Head of caudate nucleus (tissue), 42 donors: ENCODE data around the gene COL4A1.

Source experiments
- DNase-seq, 42 donors: peaks; one replicate each; pipeline versions ENCODE4 v3.0.0 to v3.0.0-alpha.2; 2020 to 2021; ENCODE audit warnings: mixed read lengths in 7 of 42
- intact Hi-C: fragments of 100-400 bp; cut with DNase I; formaldehyde crosslinking; loops from one replicate; pipeline ENCODE4 v1.15.0; 2022

The COL4A1 gene

DNA sequence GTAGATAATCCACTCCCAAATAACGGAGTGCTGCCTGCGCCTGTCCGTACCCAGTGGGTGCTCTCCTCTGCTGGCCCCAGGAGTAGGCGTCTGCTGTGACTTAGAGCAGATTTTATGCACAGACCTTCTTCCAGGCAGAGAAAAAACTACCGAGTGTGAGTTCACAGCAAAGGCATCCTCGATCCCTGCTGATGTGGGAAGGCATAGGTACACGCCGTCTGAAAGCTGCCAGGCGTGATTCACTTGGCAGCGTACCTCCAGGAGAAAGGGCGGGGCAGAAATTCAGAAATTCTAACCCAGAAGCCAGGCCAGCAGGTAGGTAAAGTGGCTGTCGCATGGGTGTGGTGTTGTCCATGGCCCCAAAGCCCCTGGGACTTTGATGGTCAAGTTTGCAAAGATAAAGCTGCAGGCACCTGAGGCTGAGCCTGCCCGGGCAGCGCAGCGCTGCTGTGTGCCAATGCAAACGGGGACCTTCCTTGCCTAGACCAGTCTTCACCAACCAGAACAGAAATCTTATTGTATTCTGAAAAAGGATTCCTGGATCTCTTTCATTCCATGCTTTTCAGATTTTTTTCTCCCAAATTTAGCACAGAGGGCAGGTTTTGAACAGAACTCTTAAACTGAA, 36.4 kb upstream of the COL4A1 start:
- intact Hi-C loops, result no loop called here
- peak in 2 of 42 donors; percentile 12 to 24 for DNase-seq

DNA sequence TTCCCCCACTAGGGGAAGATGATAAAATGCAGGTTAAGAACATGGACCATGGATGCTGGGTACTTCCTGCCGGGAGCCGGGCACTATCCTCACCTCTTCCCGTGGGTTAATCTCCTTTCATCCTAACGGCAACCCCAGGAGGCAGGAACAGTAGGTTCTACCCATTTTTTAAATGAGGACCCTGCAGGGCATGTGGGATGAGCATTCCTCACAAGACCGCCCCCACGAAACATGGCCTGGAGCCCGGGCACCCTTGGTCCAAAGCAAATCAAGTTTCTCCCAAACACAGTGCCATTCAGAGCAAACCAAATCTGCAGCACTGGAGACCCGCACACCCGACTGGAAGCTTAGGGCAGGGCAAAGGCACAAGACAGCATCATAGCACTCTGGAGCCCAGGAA, 35.5 kb upstream of the COL4A1 start:
- DNase-seq, result no peak
- intact Hi-C loops, result no loop called here

DNA sequence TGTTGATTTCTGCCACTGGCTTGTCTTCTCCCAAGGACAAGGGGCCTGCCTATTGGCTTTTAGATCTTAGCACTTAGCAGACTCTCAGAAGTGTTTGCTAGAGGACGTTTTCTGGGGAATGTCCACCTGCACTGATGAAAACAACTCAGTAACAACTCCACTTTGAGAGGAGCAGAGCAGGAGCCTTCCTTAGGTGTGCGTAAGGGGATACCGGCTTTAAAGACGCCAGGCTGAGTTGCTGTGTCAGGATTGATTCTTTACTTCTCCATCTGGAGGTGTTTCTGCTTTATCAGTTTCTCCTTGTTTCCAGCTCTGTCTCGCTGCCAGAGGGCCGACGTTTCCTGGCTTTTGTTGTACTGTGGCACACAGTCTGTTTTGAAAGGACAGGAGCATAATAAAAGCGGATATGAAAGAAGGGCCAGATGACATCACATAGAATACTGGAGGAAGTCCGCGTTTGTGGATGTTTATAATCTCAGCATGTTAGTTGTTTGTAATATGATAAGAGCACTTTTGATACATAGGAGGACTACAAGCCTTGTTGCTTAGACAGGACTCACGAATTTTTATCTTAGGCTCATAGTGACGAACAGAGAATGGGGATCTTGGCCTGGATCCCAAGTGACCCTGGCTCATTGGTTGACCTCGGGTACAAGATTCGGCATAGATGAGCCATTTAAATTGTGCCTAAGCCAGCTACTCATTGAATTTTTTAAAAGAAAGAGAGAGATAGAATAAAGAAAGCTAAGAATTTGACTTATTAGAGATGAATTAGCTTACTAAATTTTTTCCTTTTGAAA, 34.7 kb upstream of the COL4A1 start:
- peak in 1 of 42 donors; percentile 15 for DNase-seq
- intact Hi-C loops, result no loop called here

DNA sequence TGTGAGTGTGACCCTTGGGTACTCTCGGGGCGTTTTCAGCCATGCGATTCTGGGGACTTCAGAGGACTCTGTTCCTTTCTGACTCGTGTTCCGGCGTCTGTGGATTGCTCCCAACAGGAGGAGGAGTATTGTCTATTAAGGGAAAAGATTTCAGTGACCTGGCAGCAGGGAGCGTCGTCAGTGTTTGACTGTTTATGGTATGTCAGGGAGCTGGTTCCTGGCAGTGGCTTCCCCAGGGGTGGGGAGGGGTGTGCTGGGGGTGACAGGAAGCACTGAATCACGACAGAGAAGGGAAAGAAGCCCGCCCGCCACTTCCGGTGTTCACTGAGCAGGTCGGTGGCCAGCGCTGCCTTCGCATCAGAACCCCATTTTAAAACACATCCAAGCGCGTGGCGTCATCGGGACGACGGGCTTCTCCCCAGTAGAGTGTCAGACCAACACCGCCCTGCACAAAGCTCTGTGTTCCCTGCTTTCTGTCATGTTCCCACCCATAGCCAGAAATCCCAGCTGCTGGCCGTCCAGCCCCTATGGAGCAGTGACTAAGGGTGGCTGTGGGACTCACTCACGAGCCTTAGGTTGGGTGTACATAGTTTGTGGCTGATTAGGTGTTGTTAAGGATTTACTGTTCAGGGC, 34.0 kb upstream of the COL4A1 start:
- intact Hi-C loops, result no loop called here
- DNase-seq, result peak in 5 of 42 donors; percentile 20 to 51 (median 38)

DNA sequence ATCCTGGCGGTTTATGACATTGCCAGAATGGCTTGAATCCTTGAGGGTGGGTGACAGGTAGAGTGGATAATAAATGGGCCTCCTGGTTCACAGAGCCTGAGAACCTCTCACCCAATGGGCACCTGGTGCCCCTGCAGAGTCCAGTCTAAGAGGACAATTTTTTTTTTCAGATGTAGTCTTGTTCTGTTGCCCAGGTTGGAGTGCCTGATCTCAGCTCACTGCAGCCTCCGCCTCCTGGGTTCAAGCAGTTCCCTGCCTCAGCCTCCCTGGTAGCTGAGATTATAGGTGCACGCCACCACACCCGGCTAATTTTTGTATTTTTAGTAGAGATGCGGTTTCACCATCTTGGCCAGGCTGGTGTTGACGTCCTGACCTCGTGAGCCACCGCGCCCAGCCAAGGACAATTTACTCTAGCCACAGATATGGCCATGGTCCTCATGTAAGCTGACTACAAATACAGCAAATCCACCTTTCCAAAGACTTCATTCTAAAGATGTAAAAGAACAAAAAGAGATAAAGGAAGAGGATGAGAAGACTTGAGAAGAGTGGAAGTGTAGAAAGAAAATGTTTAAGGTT, 33.1 kb upstream of the COL4A1 start:
- no peak for DNase-seq
- intact Hi-C loops, result no loop called here

DNA sequence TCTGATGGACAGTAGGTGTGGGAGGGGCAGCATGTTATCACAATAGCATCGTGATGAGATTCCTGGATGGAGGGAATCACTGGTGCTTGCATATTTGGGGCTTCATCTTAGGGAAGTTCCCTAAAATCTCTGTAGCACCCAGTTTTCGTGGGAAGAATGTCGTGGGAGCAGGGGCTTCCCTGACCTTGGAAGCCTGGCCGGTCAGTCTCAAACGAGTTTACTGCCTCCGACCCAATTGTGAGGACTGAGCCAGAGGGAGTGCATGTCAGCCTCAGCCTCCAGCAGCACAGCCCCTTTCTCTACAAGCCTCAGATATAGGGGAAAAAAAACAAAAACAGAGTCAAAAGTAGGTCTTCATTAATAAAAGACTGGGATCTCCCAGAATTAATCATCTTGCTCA, 32.3 kb upstream of the COL4A1 start:
- DNase-seq, result no peak
- intact Hi-C loops, result no loop called here

DNA sequence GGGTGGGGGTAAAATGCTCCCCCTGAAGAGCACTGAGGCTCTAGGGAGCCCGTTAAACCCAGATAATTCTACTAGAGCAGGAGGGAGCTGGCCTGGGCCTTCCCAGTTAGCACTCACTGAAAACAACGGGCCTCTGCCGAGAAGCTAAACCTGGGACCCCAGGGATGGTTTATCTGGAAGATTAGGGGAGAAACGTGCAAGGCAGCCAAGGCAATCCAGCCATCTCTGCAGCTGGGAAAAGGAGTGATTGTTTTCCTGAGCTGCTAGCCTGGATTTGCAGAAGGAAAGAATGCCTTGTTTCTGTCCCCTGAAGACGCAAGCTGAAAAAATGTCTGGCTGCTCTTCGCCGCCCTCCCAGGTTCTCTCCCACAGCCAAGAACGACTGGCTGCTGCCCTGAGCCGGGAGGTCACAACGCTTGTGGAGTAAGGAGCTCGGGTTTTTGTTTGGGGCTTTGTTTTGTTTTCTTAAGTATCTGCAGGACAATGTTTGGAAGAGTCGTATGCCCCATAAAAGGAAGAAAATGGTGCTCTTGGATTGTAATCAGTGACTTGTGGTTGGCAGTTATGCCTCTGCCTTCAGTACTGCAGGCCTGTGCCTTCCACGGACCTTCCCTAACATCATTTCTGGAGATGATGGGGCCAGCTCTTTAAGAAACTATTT, 31.6 kb upstream of the COL4A1 start:
- peak in 2 of 42 donors; percentile 28 to 32 for DNase-seq
- intact Hi-C loops, result no loop called here

DNA sequence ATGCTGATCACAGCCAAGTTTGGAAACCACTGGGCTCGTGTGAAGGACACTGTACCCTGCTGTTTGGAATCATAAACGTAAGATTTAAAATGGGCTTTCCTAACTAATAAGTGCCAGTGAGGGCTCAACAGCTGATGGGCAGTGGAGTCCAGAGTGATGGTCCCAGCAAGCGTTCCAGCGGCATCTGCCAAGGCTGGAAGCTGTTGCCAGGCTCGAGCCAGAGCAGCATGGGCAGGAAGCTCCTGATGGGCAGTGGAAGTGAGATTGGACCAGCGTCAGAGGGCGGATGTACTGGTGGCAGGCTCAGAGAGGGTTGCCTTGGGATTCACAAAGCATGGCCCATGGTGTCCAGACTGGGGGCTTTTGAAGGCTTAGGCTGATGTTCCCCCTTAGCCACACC, 30.3 kb upstream of the COL4A1 start:
- DNase-seq, result no peak

DNA sequence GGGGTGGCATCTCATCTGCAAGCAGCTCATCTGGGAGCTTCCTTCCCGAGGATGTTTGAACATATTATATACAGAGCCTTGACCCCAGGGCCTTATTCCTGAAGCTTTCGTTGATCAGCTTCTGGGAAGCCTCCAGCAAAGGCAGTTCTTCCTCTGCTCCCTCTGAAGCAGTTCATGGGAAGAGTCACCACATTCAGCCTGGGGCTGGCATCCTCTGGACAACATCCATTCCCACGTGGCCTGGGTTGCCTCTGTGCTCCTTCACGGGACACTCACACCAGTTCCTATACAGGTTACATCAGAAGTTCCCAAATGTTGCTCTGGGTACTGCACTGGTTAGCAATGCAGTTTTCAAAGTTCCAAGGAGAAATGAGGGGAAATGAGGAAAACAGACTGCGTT, 29.7 kb upstream of the COL4A1 start:
- intact Hi-C loops, result no loop called here
- no peak for DNase-seq

More for the DNA sequence above, 30.3 kb upstream of the COL4A1 start:
- intact Hi-C loops, result no loop called here

DNA sequence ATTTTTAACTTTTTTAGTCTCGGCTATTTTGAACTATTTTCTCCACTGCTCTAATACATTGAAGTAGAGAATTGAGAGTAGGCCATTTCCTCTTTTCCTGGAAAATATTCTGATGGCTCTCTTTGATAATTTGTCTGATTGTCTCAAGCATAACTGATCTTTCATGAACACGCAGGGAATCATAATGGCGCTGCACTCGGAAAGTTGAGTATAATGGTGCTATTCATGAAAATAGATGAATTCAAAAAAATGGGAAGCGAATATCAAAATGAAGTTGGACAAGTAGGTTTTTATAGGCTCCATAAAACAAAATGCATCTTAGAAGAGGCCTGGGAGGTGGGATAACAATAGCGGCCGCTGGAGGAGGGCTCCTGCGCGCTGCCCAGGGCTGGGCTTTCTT, 29.2 kb upstream of the COL4A1 start:
- intact Hi-C loops, result no loop called here
- DNase-seq, result no peak

DNA sequence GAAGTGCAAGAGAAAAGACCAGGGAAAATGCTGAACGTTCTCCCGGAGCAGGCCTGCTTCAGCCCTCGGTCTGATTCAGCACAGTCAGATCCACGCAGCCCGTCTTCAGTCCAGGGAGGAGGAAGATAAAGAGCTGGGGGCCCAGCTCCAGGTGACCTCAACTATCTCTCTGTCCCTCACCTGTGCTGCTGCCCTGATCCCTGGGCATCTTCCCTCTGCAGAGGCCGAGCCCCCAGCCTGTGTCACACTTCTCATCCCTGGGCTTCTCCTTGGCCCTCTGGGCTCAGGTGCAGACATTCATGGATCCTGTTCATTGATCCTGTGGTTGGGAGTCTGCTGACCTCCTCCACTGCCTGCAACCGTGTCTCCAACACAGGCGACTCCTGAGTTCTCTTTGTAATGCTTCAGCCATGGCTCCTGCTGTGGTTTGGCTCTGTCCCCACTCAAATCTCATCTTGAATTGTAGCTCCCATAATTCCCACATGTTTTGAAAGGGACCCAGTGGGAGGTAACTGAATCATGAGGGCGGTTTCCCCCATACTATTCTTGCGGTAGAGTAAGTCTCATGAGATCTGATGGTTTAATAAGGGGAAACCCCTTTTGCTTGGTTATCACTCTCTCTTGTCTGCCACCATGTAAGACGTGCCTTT, 28.0 kb upstream of the COL4A1 start:
- intact Hi-C loops, result no loop called here
- no peak for DNase-seq

DNA sequence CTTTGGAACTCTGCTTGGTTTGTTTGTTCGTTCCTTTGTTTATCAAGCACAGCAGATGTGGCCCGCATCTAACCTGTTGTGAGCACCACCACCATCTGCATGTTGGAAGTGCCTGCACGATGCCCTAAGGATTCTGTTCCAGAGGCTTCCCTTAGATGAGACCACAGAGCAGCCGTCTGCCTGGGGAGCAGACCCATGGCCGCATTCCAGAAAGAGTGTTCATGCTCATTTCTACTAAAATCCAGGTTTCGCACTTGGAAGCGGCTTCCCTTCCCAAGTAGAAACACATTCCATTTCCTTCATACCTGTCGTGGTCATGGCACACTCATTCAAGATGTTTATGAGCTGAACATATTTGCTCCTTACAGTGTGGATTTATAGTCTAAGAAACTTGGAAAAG, 27.3 kb upstream of the COL4A1 start:
- no peak for DNase-seq
- intact Hi-C loops, result no loop called here

DNA sequence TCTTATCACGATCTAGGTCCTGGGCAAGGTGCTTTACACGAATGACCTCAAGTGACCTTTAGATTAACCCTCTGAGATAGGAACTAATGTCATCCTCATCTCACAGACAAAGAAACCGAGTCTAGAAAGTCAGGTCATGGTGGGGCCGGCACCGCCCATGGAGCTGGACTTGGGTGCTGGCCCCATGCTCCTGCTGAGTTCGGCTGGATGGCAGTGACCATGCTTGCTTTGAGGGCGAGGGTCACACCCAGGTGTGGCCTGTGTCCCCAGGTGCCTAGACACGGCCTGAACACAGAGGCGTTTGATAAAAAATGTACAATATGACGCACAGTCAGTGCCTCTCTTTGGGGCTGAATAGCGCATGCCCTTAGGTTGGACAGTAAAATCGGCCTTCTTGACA, 26.9 kb upstream of the COL4A1 start:
- DNase-seq, result no peak
- intact Hi-C loops, result no loop called here

DNA sequence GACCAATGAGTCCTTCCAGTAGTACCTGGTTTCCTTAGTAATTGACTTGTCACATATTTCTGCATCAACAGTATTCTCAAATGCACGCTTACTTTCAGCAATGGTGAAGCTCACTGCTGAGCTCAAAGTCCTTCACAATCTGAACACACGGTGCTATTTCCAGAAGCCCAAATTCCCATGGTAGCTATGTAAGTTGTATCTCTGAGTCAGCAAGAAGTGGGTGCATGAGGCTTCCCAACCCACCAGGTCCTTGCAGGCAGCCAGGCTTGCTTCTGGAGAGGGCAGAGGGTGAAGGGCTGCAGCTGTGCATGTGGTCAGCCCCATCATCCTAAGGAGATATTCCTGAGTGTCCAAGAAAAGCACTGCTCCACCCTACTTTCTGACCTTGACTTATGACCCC, 25.8 kb upstream of the COL4A1 start:
- no peak for DNase-seq
- intact Hi-C loops, result no loop called here

DNA sequence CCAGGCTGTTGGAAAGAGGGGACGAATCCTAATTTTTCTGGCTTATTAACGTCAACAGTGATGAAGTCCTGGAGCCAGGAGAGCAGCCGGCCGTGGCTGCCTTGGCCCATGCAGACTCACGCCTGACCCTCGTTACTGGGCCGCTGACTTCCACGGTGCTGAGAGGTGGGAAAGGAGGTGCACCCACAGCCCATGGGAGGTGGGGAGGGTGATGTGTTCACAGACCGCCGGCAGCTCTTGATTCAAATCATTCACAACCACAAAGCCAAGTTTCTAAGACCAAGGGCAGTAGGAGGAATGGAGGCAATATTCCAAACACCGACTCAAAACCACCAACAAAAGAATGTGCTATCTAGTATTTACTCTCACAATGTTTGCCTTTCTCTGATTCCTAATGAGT, 24.4 kb upstream of the COL4A1 start:
- intact Hi-C loops, result no loop called here
- no peak for DNase-seq

DNA sequence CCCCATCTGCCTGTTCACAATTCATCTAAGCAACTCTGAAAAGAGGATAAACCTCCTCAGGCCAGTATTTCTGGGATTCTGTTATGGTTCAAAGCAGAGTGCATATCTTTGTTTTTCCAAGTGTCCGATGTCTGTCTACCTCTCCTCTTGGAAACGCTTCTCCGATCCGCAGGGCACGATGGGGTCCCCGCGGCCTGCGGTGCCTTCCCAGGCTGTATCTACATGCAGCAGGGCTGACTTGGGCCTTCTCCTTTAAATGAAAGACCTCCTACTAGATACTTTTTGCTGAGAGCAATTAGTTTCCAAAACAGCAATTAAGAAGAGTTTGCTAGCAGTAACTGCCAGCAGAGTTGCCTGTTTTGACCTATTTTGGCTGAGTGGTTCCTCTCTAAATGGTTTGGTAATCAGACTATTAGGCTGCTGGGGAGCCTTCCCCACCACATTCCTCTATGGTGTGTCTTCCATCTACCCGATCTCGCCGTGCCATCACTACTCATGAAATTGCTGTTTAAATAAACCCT, 23.6 kb upstream of the COL4A1 start:
- intact Hi-C loops, result no loop called here

DNA sequence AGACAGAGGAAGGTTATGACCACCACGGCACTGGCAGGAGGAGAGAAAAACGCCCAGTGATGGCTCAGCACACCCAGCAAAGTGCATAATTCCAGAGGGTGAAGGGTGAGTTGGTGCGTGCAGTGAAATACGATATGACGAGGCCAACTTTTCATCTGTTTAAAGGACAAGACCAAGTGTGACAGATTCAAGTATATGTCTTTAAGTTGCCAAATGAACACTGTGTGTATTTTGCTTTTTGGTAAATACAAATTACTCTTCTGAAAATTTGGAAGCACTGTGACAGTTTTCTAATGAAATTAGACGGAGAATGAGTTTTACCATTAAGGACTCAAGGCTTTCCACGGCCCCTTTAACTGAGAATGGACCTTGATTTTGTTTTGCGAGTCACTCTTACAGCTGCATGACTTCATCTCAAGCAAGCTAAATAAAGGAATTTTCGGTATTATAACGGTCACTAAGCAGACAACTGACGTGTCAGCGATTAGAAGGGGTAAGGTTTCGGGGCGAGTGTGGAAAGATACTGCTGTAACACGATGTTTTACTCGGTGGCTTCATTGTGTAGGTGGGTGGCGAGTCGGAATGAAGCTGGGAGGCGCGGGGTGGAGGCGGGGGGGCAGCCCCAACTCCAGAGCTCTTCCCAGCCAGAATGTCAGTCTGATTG, 23.0 kb upstream of the COL4A1 start:
- DNase-seq, result no peak
- intact Hi-C loops, result no loop called here

More for the DNA sequence above, 23.6 kb upstream of the COL4A1 start:
- no peak for DNase-seq

DNA sequence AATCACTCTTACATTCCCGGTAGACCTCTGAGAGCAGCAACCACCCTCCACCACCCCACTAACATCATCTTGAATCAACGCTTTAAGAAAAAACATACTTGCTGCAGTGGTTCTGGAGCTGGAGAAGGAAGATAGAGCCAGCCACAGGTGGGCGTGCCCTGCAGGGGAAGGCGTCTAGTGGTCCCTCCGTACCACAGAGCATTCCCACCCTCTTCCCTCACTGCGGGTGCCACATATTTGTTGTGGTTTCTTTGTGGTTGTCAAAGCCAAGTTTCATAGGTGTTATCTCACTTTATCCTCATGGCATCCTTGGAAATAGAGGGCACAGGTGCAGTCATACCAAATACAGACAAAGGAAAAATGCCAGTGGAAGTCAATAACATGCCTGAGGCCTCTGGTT, 22.3 kb upstream of the COL4A1 start:
- intact Hi-C loops, result no loop called here
- no peak for DNase-seq
